Tibial nerve (tissue), 4 donors: ENCODE results near the gene CD151.
A peak's percentile ranks its signal among the peaks of the same experiment; 100 is the strongest.

Source experiments
- CTCF ChIP-seq, 5 experiments: fragments of 200-600 bp in 3 of 5; fragments of 450-650 bp in 2 of 5; sonication (generic) in 3 of 5; IDR thresholded peaks; one replicate each; pipeline ENCODE4 v1.5.1; 2016 to 2019; ENCODE audit warnings: antibody characterized with exemption in 5 of 5, mild to moderate bottlenecking in 3 of 5, moderate library complexity in 2 of 5
- EP300 ChIP-seq, 2 donors: sonication (generic); formaldehyde crosslinking; IDR thresholded peaks; one replicate each; pipeline ENCODE4 v1.6.1; 2017; ENCODE audit warnings: antibody characterized with exemption in 2 of 2, mild to moderate bottlenecking in 1 of 2
- POLR2A ChIP-seq, 2 donors: fragments of 450-650 bp; IDR thresholded peaks; one replicate each; pipeline ENCODE4 v1.6.1; 2017; ENCODE audit warnings: antibody characterized with exemption in 2 of 2, mild to moderate bottlenecking in 2 of 2, moderate library complexity in 2 of 2

GRCh38 chr11:798093-798713 lies 34.5 kb upstream of the CD151 start, which contains the start of gene SLC25A22:
- TF ChIP-seq CTCF (IDR thresholded peaks at IDR 0.05): peak; percentile 82 to 97 (median 97)
- peak in 1 of 2 donors; percentile 25 for TF ChIP-seq POLR2A (IDR thresholded peaks at IDR 0.05)
- no peak for TF ChIP-seq EP300 (IDR thresholded peaks at IDR 0.05)
